GM18868 (cell line): ENCODE results near the gene MRPL19.
A peak's percentile ranks its signal among the peaks of the same experiment; 100 is the strongest.

Source experiments
- ATAC-seq: cut with Tn5 transposase; IDR thresholded peaks from one replicate; pipeline ENCODE4 v1.9.1; 2021; ENCODE audit warnings: mild to moderate bottlenecking, moderate library complexity; ENCODE audit not compliant: unreplicated experiment

MRPL19 gene

GRCh38 chr2:75646583-75647425 lies at the start of gene MRPL19:
MRPL19 (plus strand) TSS chr2:75646783; CDS start chr2:75646808, 25 bp downstream.
- peak; percentile 96 for ATAC-seq

DNA sequence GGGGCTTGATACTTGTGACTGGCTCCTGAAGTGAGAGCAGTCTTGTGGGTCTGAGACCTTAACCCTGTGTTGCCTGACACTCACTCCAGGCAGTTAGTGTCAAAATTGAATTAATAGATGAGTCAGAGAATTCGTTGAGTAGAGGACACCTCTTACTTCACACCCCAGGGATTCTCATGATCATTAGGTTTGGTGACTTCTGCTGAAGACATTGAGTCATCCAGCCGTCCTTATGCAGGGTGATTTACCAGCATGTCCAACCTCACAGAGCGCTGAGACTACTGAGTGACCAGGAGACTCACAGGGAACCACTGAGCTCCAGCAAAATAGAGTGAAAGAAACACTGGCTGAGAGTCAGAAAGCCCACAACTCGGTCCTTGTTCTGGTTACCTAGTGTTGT lies 49.8 kb upstream of the MRPL19 start:
- no peak for ATAC-seq

DNA sequence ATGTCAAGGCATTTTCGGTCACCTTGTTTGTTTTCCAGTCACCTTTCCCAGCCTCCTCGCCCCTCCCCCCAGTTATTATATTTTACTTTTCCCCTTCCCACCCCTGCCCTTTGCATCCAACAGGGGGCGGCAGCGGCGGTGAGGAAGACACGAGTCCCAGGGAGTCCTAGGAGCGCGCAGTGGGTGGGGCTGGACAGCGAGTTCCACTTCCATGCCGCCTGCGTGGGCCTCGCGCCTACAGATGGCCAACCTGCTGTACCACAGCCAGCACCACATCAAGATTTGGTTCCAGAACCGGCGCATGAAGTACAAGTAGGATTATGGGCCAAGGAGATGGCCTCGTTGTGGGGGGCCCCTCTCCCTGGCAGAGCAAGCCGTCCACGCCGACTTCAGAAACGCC lies 48.6 kb upstream of the MRPL19 start:
- no peak for ATAC-seq

GRCh38 chr2:75598589-75599155 lies 47.9 kb upstream of the MRPL19 start:
- no peak for ATAC-seq

- ATAC-seq, result peak; percentile 38
These were observed 46.0 kb upstream of the MRPL19 start for GRCh38 chr2:75600461-75601011.

DNA sequence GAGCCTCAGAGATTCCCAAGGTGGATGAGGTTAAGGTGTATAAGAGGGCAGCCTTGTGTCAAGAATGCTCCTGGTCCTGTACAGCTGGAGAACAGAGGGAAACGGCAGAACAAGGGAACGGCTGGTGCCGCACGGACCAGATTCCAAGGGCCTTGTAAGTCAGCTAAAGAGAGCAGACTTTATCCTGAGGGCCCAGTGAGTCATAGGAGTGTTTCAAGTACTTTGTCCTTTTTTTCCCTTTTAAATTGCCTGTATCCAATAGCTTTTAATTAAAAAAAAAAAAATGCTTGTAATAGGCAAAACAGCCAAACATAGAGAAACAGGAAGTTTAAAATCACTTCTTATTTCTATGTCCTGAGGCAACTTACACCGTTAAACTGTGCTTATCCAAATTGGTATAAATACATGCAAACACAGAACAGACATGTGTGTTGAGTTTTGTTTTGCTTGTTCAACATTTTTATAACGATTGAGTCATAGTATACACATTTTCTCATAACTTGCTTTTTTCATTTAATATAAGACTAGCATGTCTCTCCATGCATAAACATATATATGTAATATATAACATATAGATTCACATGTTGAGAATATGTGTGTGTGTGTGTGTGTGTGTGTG lies 43.8 kb upstream of the MRPL19 start:
- no peak for ATAC-seq

- ATAC-seq, result no peak
These were observed 43.1 kb upstream of the MRPL19 start for GRCh38 chr2:75603477-75603876.

DNA sequence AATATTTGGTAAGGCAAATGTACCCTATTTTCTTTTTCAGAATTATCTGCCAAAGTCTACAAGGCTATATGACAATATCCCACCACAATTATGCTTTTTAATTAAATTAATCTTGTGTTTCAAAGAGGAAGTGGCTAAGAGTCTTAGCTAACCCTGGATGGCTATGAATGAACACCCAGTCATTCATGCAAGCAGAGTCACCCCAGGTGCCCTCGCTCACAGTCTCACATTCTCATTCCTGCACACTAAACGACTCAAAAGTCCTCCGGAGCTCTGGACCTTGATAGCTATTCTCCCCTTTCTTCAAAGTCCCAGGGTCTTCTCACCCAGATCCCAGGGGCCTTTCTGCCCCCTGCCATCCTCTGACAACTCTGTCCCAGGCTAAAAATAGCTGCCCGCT lies 42.1 kb upstream of the MRPL19 start:
- no peak for ATAC-seq

DNA sequence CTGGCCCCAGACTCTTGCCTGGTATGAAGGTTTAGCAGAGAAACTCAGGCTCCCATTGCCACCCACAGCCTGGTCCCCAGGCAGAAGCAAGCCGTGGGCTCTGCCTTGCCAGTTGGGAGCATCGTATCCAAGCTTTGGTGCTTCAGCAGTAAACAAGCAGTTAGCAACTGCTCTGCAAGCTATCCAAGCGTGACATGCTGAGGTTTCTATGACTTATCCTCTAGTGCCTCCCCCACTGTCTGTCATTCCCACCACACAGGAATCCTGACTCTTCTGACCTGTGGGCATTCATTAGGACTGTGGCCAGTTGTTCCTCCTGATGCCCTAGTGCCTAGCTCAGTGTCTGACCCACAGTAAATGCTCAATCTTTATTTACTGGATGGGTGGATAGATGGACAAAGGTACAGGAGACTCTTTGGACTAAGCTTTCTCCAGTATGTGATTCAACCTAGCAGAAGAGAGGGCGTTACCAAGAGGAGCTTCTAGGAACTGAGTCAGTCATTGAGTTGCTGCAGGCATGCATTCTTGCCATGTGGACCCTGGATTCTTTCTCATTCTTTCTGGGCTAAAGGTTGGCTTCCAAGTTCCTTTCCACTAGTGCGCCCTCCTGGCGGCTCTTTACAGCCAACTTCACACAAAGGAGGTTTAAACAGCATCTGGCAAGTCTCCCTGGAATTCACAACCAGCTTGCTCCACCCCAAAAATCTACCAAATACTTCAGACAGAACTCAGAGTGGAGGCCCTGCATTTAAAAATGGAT lies 40.6 kb upstream of the MRPL19 start:
- no peak for ATAC-seq

DNA sequence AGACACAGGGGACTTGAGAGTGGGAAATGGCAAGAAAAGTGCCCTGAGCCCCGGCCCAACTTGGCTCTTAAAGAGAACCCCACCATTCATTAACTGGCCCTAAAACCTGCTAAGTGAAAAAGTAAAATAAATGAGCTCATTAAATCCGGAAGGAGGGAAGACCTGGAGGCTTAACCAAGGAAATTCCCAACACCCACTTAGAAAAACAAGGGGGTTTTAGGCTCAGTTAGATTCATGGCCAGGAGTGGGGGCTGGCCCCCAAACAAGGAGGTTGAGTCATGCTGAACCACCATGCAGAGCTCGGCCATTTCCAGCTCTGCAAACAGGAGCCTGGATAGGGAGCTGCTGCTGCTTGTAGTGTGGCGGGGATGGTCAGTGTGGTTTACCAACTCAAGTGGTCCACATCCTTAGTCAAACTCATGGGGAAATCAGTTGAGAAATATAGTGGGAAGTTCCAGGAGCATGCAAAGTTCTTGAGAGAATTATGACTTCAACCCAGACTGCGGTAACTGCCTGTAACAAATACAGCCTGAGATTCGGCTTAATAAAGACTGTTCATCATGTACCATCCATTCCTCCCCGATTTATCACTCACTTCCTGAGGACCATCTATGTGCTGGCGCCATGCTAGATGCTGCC lies 39.7 kb upstream of the MRPL19 start:
- no peak for ATAC-seq

GRCh38 chr2:75607400-75607798 lies 39.2 kb upstream of the MRPL19 start:
- no peak for ATAC-seq

GRCh38 chr2:75607988-75608683 lies 38.4 kb upstream of the MRPL19 start:
- no peak for ATAC-seq

- ATAC-seq, result peak; percentile 67
These were observed 37.8 kb upstream of the MRPL19 start for GRCh38 chr2:75608684-75609333.

DNA sequence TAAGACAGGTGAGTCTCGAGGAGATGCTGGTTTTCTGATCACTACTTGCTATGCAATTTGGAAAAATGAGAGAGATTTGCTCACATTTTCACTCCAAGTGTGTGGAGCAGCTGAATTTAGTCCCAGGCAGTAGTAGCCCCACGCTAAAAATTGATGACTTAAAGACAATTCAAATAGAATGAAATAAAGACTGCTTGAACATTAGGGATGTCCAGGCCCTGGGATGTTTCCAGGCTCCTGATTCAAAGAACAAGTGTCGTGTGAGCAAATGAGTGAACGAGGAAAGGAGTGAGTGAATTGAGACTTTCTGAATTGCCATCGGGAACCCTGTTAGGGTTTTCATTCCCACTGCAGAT lies 37.3 kb upstream of the MRPL19 start:
- no peak for ATAC-seq

GRCh38 chr2:75609937-75610508 lies 36.6 kb upstream of the MRPL19 start:
- ATAC-seq, result no peak

GRCh38 chr2:75610671-75611070 lies 35.9 kb upstream of the MRPL19 start:
- ATAC-seq, result no peak

DNA sequence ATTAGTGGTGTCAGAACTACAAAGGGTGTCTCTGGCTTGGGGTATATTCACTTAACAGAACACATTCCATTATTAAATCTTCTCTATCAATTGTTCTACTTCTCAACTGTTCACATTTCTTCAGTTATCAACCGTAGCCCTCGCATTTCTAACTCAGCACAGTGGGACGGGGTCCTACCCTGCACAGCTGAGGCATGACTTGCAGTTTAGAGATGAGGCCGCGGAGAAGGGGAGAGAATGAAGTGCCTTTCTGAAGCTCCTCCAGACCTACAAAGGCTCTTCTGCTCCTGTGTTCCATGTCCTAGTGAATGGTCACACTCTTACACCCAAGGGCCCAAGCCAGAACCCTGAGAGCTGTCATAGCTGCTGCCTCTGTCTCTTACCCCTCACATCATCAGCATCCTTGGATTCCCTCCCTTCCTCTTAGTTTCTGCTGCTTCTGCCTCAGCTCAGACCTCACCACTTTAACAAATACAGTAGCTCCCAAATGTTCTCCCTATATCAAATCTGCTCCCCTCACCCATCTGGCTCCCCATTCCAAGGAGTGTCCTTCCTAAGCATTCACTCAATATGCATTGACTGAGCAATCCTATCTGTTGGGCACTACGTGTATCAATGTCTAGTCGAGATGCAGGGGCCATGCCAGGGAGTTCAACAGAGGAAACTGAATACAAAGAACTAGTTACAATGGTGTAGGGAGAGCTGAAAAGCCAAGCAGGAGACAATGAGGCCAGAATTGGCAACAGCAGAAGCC lies 34.3 kb upstream of the MRPL19 start:
- ATAC-seq, result no peak

GRCh38 chr2:75612862-75613243 lies 33.7 kb upstream of the MRPL19 start:
- no peak for ATAC-seq
